Neural cell (in vitro differentiated cells): Measurements from ENCODE around the gene TPRA1. TPM values are rescaled to one million over a fixed set of nuclear protein-coding genes. Genes with fewer than 3 reads are reported as not detected.

Experiments
- H2AFZ ChIP-seq: fragments of 200-600, 300-800 bp; sonication (generic), shearing (Covaris generic); 2 replicates; pipeline ENCODE4 v1.6.0; 2014; ENCODE audit warnings: low read depth, mild to moderate bottlenecking, antibody characterized with exemption, low read length, moderate library complexity
- H3F3A ChIP-seq: fragments of 200-600 bp; shearing (Covaris generic); 2 replicates; pipeline ENCODE4 v1.6.1; 2016; ENCODE audit warnings: mild to moderate bottlenecking, moderate library complexity, mixed read lengths, antibody characterized with exemption, low read length; ENCODE audit not compliant: insufficient read depth, poor library complexity, severe bottlenecking
- H3K27ac ChIP-seq: fragments of 200-600, 300-800 bp; sonication (generic), shearing (Covaris generic); 2 replicates; pipeline ENCODE4 v1.5.1; 2014; ENCODE audit warnings: mild to moderate bottlenecking, low read length, moderate library complexity
- H3K27me3 ChIP-seq: fragments of 300-800, 200-600 bp; sonication (generic), shearing (Covaris generic); 2 replicates; pipeline ENCODE4 v1.6.0; 2014; ENCODE audit warnings: mild to moderate bottlenecking, low read depth, low read length, moderate library complexity; ENCODE audit not compliant: insufficient read depth
- H3K36me3 ChIP-seq: fragments of 300-800, 200-600 bp; sonication (generic), shearing (Covaris generic); 2 replicates; pipeline ENCODE4 v1.5.1; 2014; ENCODE audit warnings: mild to moderate bottlenecking, antibody characterized with exemption, low read length, moderate library complexity; ENCODE audit not compliant: insufficient read depth
- H3K4me2 ChIP-seq: fragments of 300-800, 200-600 bp; sonication (generic), shearing (Covaris generic); 2 replicates; pipeline ENCODE4 v1.6.0; 2014; ENCODE audit warnings: mild to moderate bottlenecking, low read length
- H3K4me3 ChIP-seq: fragments of 300-800, 200-600 bp; sonication (generic), shearing (Covaris generic); 2 replicates; pipeline ENCODE4 v1.5.1; 2014; ENCODE audit warnings: mild to moderate bottlenecking, low read length, moderate library complexity
- H3K79me2 ChIP-seq: fragments of 200-600 bp; shearing (Covaris generic); replicated peaks from 2 replicates; pipeline ENCODE4 v1.6.0; 2014; ENCODE audit warnings: mild to moderate bottlenecking, low read length, moderate library complexity; ENCODE audit not compliant: insufficient read depth
- H3K9ac ChIP-seq: fragments of 300-800, 200-600 bp; sonication (generic), shearing (Covaris generic); 2 replicates; pipeline ENCODE4 v1.6.1; 2016; ENCODE audit warnings: mild to moderate bottlenecking, low read length, mixed read lengths
- H3K9me2 ChIP-seq: fragments of 200-600 bp; shearing (Covaris generic); 2 replicates; pipeline ENCODE4 v1.6.1; 2016; ENCODE audit warnings: mild to moderate bottlenecking, low read length, mixed read lengths; ENCODE audit not compliant: insufficient read depth
- H3K9me3 ChIP-seq: fragments of 200-600, 300-800 bp; sonication (generic), shearing (Covaris generic); 2 replicates; pipeline ENCODE4 v1.6.1; 2016; ENCODE audit warnings: mild to moderate bottlenecking, mixed run types, low read length, moderate library complexity, mixed read lengths
- H4K20me1 ChIP-seq: fragments of 200-600 bp; shearing (Covaris generic); 2 replicates; pipeline ENCODE4 v1.6.1; 2016; ENCODE audit warnings: mild to moderate bottlenecking, mixed run types; ENCODE audit not compliant: insufficient read depth
- EP300 ChIP-seq: fragments of 450-650 bp; conservative IDR thresholded peaks from 2 replicates; pipeline ENCODE4 v1.6.1; 2014; ENCODE audit warnings: antibody characterized with exemption, mild to moderate bottlenecking, moderate library complexity; ENCODE audit not compliant: poor library complexity, severe bottlenecking
- EZH2 ChIP-seq: fragments of 200-600, 300-800 bp; shearing (Covaris generic), sonication (generic); IDR thresholded peaks from 2 replicates; pipeline ENCODE4 v1.6.1; 2014; ENCODE audit warnings: antibody characterized with exemption, low read length, borderline replicate concordance, mild to moderate bottlenecking; ENCODE audit not compliant: insufficient read depth, poor library complexity, severe bottlenecking
- MXI1 ChIP-seq: fragments of 450-650 bp; conservative IDR thresholded peaks from 2 replicates; pipeline ENCODE4 v1.6.1; 2014; ENCODE audit warnings: antibody characterized with exemption, mild to moderate bottlenecking; ENCODE audit not compliant: poor library complexity, severe bottlenecking
- POLR2AphosphoS5 ChIP-seq: IDR thresholded peaks from 2 replicates; pipeline ENCODE4 v1.6.1; 2012
- RAD21 ChIP-seq: fragments of 450-650 bp; conservative IDR thresholded peaks from 2 replicates; pipeline ENCODE4 v1.6.1; 2014; ENCODE audit warnings: antibody characterized with exemption, mild to moderate bottlenecking, moderate library complexity
- REST ChIP-seq: IDR thresholded peaks from 2 replicates; pipeline ENCODE4 v1.6.1; 2012; ENCODE audit warnings: borderline replicate concordance
- SMC3 ChIP-seq: fragments of 450-650 bp; conservative IDR thresholded peaks from 2 replicates; pipeline ENCODE4 v1.6.1; 2014; ENCODE audit warnings: antibody characterized with exemption, mild to moderate bottlenecking, moderate library complexity; ENCODE audit not compliant: poor library complexity
- TAF1 ChIP-seq: IDR thresholded peaks from 2 replicates; pipeline ENCODE4 v1.6.1; 2012; ENCODE audit warnings: low read depth
- polyA plus RNA-seq: library from polyadenylated mRNA; depleted of rRNA; stranded (reverse); fragments of >200 nt; gene quantifications from 2 replicates; pipeline ENCODE4 v1.2.3, GENCODE V29; 2014
- TF ChIP-seq, protein P1 (sequence below): fragments of 450-650 bp; IDR thresholded peaks from 2 replicates; pipeline ENCODE4 v1.5.1; 2014; ENCODE audit warnings: antibody characterized with exemption, mild to moderate bottlenecking, moderate library complexity; ENCODE audit not compliant: poor library complexity, severe bottlenecking

TPRA1 gene
- polyA plus RNA-seq, 1 donor from 2014 or later, result 26.5 TPM

DNA sequence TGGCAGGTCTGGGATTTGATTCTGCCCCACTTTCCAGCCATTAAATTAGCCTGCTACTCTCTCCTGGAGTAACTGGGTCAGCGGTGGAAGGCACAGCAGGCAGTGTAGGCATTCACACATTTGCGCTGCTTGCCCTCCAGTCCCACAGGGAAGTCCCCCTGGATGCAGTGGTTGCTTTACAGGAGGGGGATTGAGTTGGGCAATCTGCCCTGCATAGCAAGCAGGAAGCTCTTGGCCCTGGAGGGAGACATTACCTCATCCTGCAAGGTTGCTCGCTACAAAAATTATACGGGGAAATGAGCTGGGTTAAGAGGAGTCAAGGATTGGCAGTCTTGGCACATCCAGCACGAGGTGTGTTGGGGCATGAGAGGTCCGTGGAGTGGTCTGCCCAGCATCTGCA, 22.4 kb upstream of the TPRA1 start:
- no peak overlapping the region for H3K4me2 ChIP-seq
- no peaks in the 10 kb centered on the region for H3K9me3 ChIP-seq
- TF ChIP-seq SMC3 (no peak), EZH2 (no peak)
- H3K9me2 ChIP-seq, result no peaks in the 10 kb centered on the region
- H3K27me3 ChIP-seq, result no peaks in the 10 kb centered on the region
- no peaks in the 10 kb centered on the region for H3F3A ChIP-seq
- H3K4me3 ChIP-seq, result no peak overlapping the region
- no peaks in the 10 kb centered on the region for H3K36me3 ChIP-seq
- no peaks in the 10 kb centered on the region for H4K20me1 ChIP-seq
- no peak overlapping the region for H3K27ac ChIP-seq
- H3K9ac ChIP-seq, result no peak overlapping the region
- no peak overlapping the region for H2AFZ ChIP-seq
- H3K79me2 ChIP-seq, result no peaks in the 10 kb centered on the region

DNA sequence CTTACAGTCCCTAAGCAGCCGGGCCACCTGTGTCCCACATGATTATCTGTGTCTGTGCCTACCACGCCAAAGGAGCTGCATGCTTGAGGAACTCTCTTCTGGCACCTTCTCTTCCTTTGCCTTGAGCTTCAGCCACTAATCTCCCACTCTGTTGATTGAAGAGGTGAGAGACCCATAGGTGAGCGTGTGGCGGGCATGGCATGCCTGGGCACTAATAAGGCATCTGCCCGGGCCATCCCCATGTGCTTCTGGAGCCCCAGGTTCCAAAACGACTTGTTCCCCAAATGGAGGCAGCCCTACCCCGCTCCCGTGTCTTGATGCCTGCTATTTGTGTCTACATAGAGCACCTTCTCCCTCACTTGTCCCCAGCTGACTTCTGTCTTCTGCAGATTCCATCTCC, 20.7 kb upstream of the TPRA1 start:
- Histone ChIP-seq H3K27ac (no peak overlapping the region), H3K4me2 (no peak overlapping the region), H4K20me1 (no peaks in the 10 kb centered on the region), H3K79me2 (no peaks in the 10 kb centered on the region), H2AFZ (no peak overlapping the region), H3K9me3 (no peaks in the 10 kb centered on the region), H3K36me3 (no peaks in the 10 kb centered on the region), H3K27me3 (no peaks in the 10 kb centered on the region), H3K9me2 (no peaks in the 10 kb centered on the region), H3K9ac (no peak overlapping the region), H3F3A (no peaks in the 10 kb centered on the region), H3K4me3 (no peak overlapping the region)
- TF ChIP-seq REST, result no peak
- TF ChIP-seq EZH2, result no peak
- no peak for TF ChIP-seq MXI1
- TF ChIP-seq, protein P1, sequence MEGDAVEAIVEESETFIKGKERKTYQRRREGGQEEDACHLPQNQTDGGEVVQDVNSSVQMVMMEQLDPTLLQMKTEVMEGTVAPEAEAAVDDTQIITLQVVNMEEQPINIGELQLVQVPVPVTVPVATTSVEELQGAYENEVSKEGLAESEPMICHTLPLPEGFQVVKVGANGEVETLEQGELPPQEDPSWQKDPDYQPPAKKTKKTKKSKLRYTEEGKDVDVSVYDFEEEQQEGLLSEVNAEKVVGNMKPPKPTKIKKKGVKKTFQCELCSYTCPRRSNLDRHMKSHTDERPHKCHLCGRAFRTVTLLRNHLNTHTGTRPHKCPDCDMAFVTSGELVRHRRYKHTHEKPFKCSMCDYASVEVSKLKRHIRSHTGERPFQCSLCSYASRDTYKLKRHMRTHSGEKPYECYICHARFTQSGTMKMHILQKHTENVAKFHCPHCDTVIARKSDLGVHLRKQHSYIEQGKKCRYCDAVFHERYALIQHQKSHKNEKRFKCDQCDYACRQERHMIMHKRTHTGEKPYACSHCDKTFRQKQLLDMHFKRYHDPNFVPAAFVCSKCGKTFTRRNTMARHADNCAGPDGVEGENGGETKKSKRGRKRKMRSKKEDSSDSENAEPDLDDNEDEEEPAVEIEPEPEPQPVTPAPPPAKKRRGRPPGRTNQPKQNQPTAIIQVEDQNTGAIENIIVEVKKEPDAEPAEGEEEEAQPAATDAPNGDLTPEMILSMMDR, result no peak
- TF ChIP-seq RAD21, result no peak
- no peak for TF ChIP-seq SMC3
- TF ChIP-seq EP300, result no peak
- TF ChIP-seq TAF1, result no peak
- TF ChIP-seq POLR2AphosphoS5, result no peak

GRCh38 chr3:127610105-127610504, 19.6 kb upstream of the TPRA1 start:
- no peaks in the 10 kb centered on the region for H3F3A ChIP-seq
- no peaks in the 10 kb centered on the region for H3K9me3 ChIP-seq
- H3K36me3 ChIP-seq, result no peaks in the 10 kb centered on the region
- H3K79me2 ChIP-seq, result no peaks in the 10 kb centered on the region
- H3K9me2 ChIP-seq, result no peaks in the 10 kb centered on the region
- H2AFZ ChIP-seq, result no peak overlapping the region
- H4K20me1 ChIP-seq, result no peaks in the 10 kb centered on the region
- TF ChIP-seq SMC3, result no peak
- TF ChIP-seq POLR2AphosphoS5, result no peak
- no peak for TF ChIP-seq EP300
- no peak for TF ChIP-seq REST
- TF ChIP-seq RAD21, result no peak
- no peak overlapping the region for H3K9ac ChIP-seq
- no peak overlapping the region for H3K4me2 ChIP-seq
- H3K27ac ChIP-seq, result no peak overlapping the region
- no peak overlapping the region for H3K4me3 ChIP-seq
- no peaks in the 10 kb centered on the region for H3K27me3 ChIP-seq
